Stomach smooth muscle (tissue), 2 donors: ENCODE results near the gene NACC2.

ENCODE experiments used
- H3K27ac ChIP-seq: one replicate; pipeline ENCODE4 v1.7.0; 2013; ENCODE audit warnings: mild to moderate bottlenecking, low read length, inconsistent platforms
- H3K27me3 ChIP-seq, 2 donors: one replicate each; pipeline ENCODE4 v1.7.0; 2013; ENCODE audit warnings: low read length in 2 of 2; ENCODE audit not compliant: insufficient read depth in 2 of 2, control insufficient read depth in 1 of 2
- H3K36me3 ChIP-seq, 2 donors: one replicate each; pipeline ENCODE4 v1.7.0; 2013; ENCODE audit warnings: low read length in 2 of 2; ENCODE audit not compliant: control insufficient read depth in 2 of 2, insufficient read depth in 2 of 2
- H3K4me1 ChIP-seq: one replicate; pipeline ENCODE4 v1.7.0; 2013; ENCODE audit warnings: low read length; ENCODE audit not compliant: control insufficient read depth, insufficient read depth
- H3K4me3 ChIP-seq, 2 donors: one replicate each; pipeline ENCODE4 v1.7.0; 2013; ENCODE audit warnings: low read length in 2 of 2
- H3K9ac ChIP-seq, 2 donors: one replicate each; pipeline ENCODE4 v1.7.0; 2013; ENCODE audit warnings: low read length in 2 of 2, mild to moderate bottlenecking in 1 of 2
- H3K9me3 ChIP-seq, 2 donors: one replicate each; pipeline ENCODE4 v1.7.0; 2013; ENCODE audit warnings: low read length in 2 of 2; ENCODE audit not compliant: control insufficient read depth in 2 of 2
- donor health status: healthy.
- donor health status: Pancreatic carcinoma.

NACC2 gene

GRCh38 chr9:136127313-136127712 is 32.2 kb upstream of the NACC2 start:
- H3K9me3 ChIP-seq = no peaks in the 10 kb centered on the region
- no peak overlapping the region for H3K9ac ChIP-seq
- H3K27ac ChIP-seq = no peak overlapping the region
- no peaks in the 10 kb centered on the region for H3K36me3 ChIP-seq
- H3K4me3 ChIP-seq = no peak overlapping the region
- peaks cover 9% of the 10 kb centered on the region for H3K4me1 ChIP-seq
- peaks cover 17 to 19% of the 10 kb centered on the region in 2 donors for H3K27me3 ChIP-seq

- Histone ChIP-seq H3K9me3 (no peaks in the 10 kb centered on the region), H3K9ac (no peak overlapping the region), H3K4me3 (no peak overlapping the region), H3K27me3 (peaks cover 2 to 7% of the 10 kb centered on the region in 2 donors), H3K4me1 (peaks cover 13% of the 10 kb centered on the region), H3K36me3 (no peaks in the 10 kb centered on the region), H3K27ac (no peak overlapping the region)
These were observed 30.0 kb upstream of the NACC2 start for GRCh38 chr9:136124976-136125692.

- peak overlapping the region in 1 of 2 donors; percentile 67 for H3K4me3 ChIP-seq
- no peaks in the 10 kb centered on the region for H3K9me3 ChIP-seq
- H3K27me3 ChIP-seq = peaks cover 0 to 5% of the 10 kb centered on the region in 2 donors
- no peaks in the 10 kb centered on the region for H3K36me3 ChIP-seq
- H3K4me1 ChIP-seq = peaks cover 27% of the 10 kb centered on the region
- H3K9ac ChIP-seq = peak overlapping the region in 1 of 2 donors; percentile 13
- H3K27ac ChIP-seq = no peak overlapping the region
These were observed 27.6 kb upstream of the NACC2 start for GRCh38 chr9:136122425-136123383.

GRCh38 chr9:136121801-136122200 is 26.7 kb upstream of the NACC2 start:
- peaks cover 36% of the 10 kb centered on the region for H3K4me1 ChIP-seq
- no peak overlapping the region for H3K4me3 ChIP-seq
- H3K9me3 ChIP-seq = no peaks in the 10 kb centered on the region
- peaks cover 0 to 4% of the 10 kb centered on the region in 2 donors for H3K27me3 ChIP-seq
- H3K9ac ChIP-seq = no peak overlapping the region
- H3K36me3 ChIP-seq = no peaks in the 10 kb centered on the region
- no peak overlapping the region for H3K27ac ChIP-seq

- Histone ChIP-seq H3K4me1 (peaks cover 41% of the 10 kb centered on the region), H3K27ac (no peak overlapping the region)
These were observed 25.4 kb upstream of the NACC2 start for GRCh38 chr9:136120438-136120844.

GRCh38 chr9:136119883-136120393 is 24.8 kb upstream of the NACC2 start:
- Histone ChIP-seq H3K9ac (peak overlapping the region; percentile 86), H3K36me3 (peaks cover 4% of the 10 kb centered on the region in 2 donors), H3K9me3 (no peaks in the 10 kb centered on the region), H3K27ac (peak overlapping the region; percentile 77), H3K4me1 (peaks cover 41% of the 10 kb centered on the region), H3K27me3 (peaks cover 0 to 2% of the 10 kb centered on the region in 2 donors), H3K4me3 (peak overlapping the region; percentile 56 to 77)

More at GRCh38 chr9:136120438-136120844, 25.4 kb upstream of the NACC2 start:
- peaks cover 1 to 2% of the 10 kb centered on the region in 2 donors for H3K36me3 ChIP-seq
- peaks cover 0 to 2% of the 10 kb centered on the region in 2 donors for H3K27me3 ChIP-seq
- no peaks in the 10 kb centered on the region for H3K9me3 ChIP-seq
- H3K9ac ChIP-seq = no peak overlapping the region
- H3K4me3 ChIP-seq = no peak overlapping the region

GRCh38 chr9:136119061-136119882 is 24.2 kb upstream of the NACC2 start:
- Histone ChIP-seq H3K36me3 (peaks cover 4% of the 10 kb centered on the region in 2 donors), H3K4me1 (peaks cover 41% of the 10 kb centered on the region), H3K9me3 (no peaks in the 10 kb centered on the region), H3K27me3 (peaks cover 0 to under 1% of the 10 kb centered on the region in 2 donors), H3K27ac (peak overlapping the region; percentile 77), H3K9ac (peak overlapping the region; percentile 86), H3K4me3 (peak overlapping the region; percentile 63 to 77)

GRCh38 chr9:136118320-136119060 is 23.4 kb upstream of the NACC2 start, which contains the start of gene TMEM250:
Gene TMEM250, minus strand, starts transcription at chr9:136118875. Its CDS starts 1,975 bp downstream, at chr9:136116900.
- Histone ChIP-seq H3K9ac (peak within 1 kb of the TSS; percentile 86), H3K4me1 (peaks cover 41% of the 10 kb centered on the region), H3K9me3 (no peaks in the 10 kb centered on the region), H3K27me3 (no peaks in the 10 kb centered on the region), H3K36me3 (peaks cover 4 to 6% of the 10 kb centered on the region in 2 donors), H3K4me3 (peak within 1 kb of the TSS; percentile 63 to 77), H3K27ac (peak within 1 kb of the TSS; percentile 77)

GRCh38 chr9:136117916-136118319 is 22.8 kb upstream of the NACC2 start:
- H3K27ac ChIP-seq = peak overlapping the region; percentile 77

More at GRCh38 chr9:136117916-136118319, 22.8 kb upstream of the NACC2 start:
- H3K27me3 ChIP-seq = no peaks in the 10 kb centered on the region
- peaks cover 37% of the 10 kb centered on the region for H3K4me1 ChIP-seq
- peak overlapping the region; percentile 62 to 86 for H3K9ac ChIP-seq
- no peaks in the 10 kb centered on the region for H3K9me3 ChIP-seq
- peaks cover 4 to 6% of the 10 kb centered on the region in 2 donors for H3K36me3 ChIP-seq
- peak overlapping the region; percentile 63 to 77 for H3K4me3 ChIP-seq
